ENCODE results near the gene POU2F3.
"Not testable (repeated sequence)": the region's sequence is repeated elsewhere in the genome, so short reads cannot be mapped to it uniquely, and the experiment has no call there.

Gene POU2F3

GRCh38 chr11:120253377-120253776, 13.4 kb downstream of the POU2F3 start:
- not testable (repeated sequence) for DNase-seq

GRCh38 chr11:120254788-120255518, 15.0 kb downstream of the POU2F3 start:
- no peak for DNase-seq

GRCh38 chr11:120255519-120255866, 15.6 kb downstream of the POU2F3 start:
- DNase-seq: no peak

- DNase-seq: no peak
Observed at GRCh38 chr11:120256178-120256577, 16.2 kb downstream of the POU2F3 start.

- DNase-seq: no peak
Observed at GRCh38 chr11:120256779-120257178, 16.8 kb downstream of the POU2F3 start.

GRCh38 chr11:120257346-120257745, 17.4 kb downstream of the POU2F3 start:
- no peak for DNase-seq

- no peak for DNase-seq
Observed at GRCh38 chr11:120258661-120259060, 18.7 kb downstream of the POU2F3 start.

- no peak for DNase-seq
Observed at GRCh38 chr11:120259241-120259640, 19.3 kb downstream of the POU2F3 start.

- no peak for DNase-seq
Observed at GRCh38 chr11:120259988-120260565, 20.1 kb downstream of the POU2F3 start.

GRCh38 chr11:120260616-120261015, 20.7 kb downstream of the POU2F3 start:
- no peak for DNase-seq

GRCh38 chr11:120261321-120261720, 21.4 kb downstream of the POU2F3 start:
- DNase-seq: no peak

GRCh38 chr11:120261931-120262330, 22.0 kb downstream of the POU2F3 start:
- DNase-seq: no peak

GRCh38 chr11:120267319-120267718, 27.4 kb downstream of the POU2F3 start:
- DNase-seq: no peak

- no peak for DNase-seq
Observed at GRCh38 chr11:120268686-120269085, 28.7 kb downstream of the POU2F3 start.

GRCh38 chr11:120270386-120270785, 30.4 kb downstream of the POU2F3 start:
- no peak for DNase-seq

GRCh38 chr11:120271672-120272071, 31.7 kb downstream of the POU2F3 start:
- DNase-seq: no peak

- DNase-seq: no peak
Observed at GRCh38 chr11:120272303-120272702, 32.4 kb downstream of the POU2F3 start.

GRCh38 chr11:120273432-120273831, 33.5 kb downstream of the POU2F3 start:
- DNase-seq: no peak

- DNase-seq: not testable (repeated sequence)
Observed at GRCh38 chr11:120273956-120274355, 34.0 kb downstream of the POU2F3 start.

GRCh38 chr11:120279502-120279901, 39.6 kb downstream of the POU2F3 start:
- DNase-seq: no peak

- DNase-seq: no peak
Observed at GRCh38 chr11:120280600-120281051, 40.7 kb downstream of the POU2F3 start.

- no peak for DNase-seq
Observed at GRCh38 chr11:120281143-120281795, 41.3 kb downstream of the POU2F3 start.

- DNase-seq: no peak
Observed at GRCh38 chr11:120283124-120283523, 43.2 kb downstream of the POU2F3 start.

- DNase-seq: no peak
Observed at GRCh38 chr11:120284272-120284671, 44.3 kb downstream of the POU2F3 start.
